WTC11 (cell line): ENCODE data around the gene MYO7B.

ENCODE experiments used
- ELF4 ChIP-seq: sonication (generic); formaldehyde crosslinking; IDR thresholded peaks from 2 replicates; pipeline ENCODE4 v1.8.1; 2022; ENCODE audit warnings: low read depth, mild to moderate bottlenecking, moderate library complexity, missing genetic modification reagents
- ESRRA ChIP-seq: sonication (generic); formaldehyde crosslinking; IDR thresholded peaks from 2 replicates; pipeline ENCODE4 v1.8.1; 2022; ENCODE audit warnings: mild to moderate bottlenecking, missing genetic modification reagents, borderline replicate concordance
- FOXK1 ChIP-seq: sonication (generic); formaldehyde crosslinking; IDR thresholded peaks from 2 replicates; pipeline ENCODE4 v1.8.0; 2022; ENCODE audit warnings: mild to moderate bottlenecking, moderate library complexity, missing genetic modification reagents
- IRF2 ChIP-seq: sonication (generic); formaldehyde crosslinking; IDR thresholded peaks from 2 replicates; pipeline ENCODE4 v1.8.0; 2022; ENCODE audit warnings: low read depth, missing genetic modification reagents, borderline replicate concordance
- KAT7 ChIP-seq: sonication (generic); formaldehyde crosslinking; IDR thresholded peaks from 2 replicates; pipeline ENCODE4 v1.8.1; 2023; ENCODE audit warnings: missing genetic modification reagents, mild to moderate bottlenecking, borderline replicate concordance
- RORB ChIP-seq: fragments of 250-450 bp; sonication (Bioruptor Pico); IDR thresholded peaks from 2 replicates; pipeline ENCODE4 v1.9.0; 2021; ENCODE audit warnings: mild to moderate bottlenecking
- ZBTB21 ChIP-seq: sonication (generic); formaldehyde crosslinking; IDR thresholded peaks from 2 replicates; pipeline ENCODE4 v1.8.1; 2023; ENCODE audit warnings: mild to moderate bottlenecking, missing genetic modification reagents, borderline replicate concordance
- ZNF138 ChIP-seq: sonication (generic); formaldehyde crosslinking; conservative IDR thresholded peaks from 2 replicates; pipeline ENCODE4 v1.8.1; 2022; ENCODE audit warnings: mild to moderate bottlenecking, moderate library complexity, missing genetic modification reagents
- ZNF263 ChIP-seq: sonication (generic); formaldehyde crosslinking; IDR thresholded peaks from 2 replicates; pipeline ENCODE4 v1.8.1; 2022; ENCODE audit warnings: low read depth, mild to moderate bottlenecking, moderate library complexity, missing genetic modification reagents
- TF ChIP-seq, protein P1 (sequence below): fragments of 200-600 bp; IDR thresholded peaks from 2 replicates; pipeline ENCODE4 v1.8.0; 2022; ENCODE audit warnings: antibody characterized with exemption
- TF ChIP-seq, protein P2 (sequence below): sonication (generic); formaldehyde crosslinking; IDR thresholded peaks from 2 replicates; pipeline ENCODE4 v1.8.0; 2023; ENCODE audit warnings: mild to moderate bottlenecking, missing genetic modification reagents
- TF ChIP-seq, protein P3 (sequence below): sonication (generic); formaldehyde crosslinking; IDR thresholded peaks from 2 replicates; pipeline ENCODE4 v1.8.1; 2023; ENCODE audit warnings: mild to moderate bottlenecking, missing genetic modification reagents, moderate library complexity
- TF ChIP-seq, protein P4 (sequence below): sonication (generic); formaldehyde crosslinking; IDR thresholded peaks from 2 replicates; pipeline ENCODE4 v1.8.0; 2022; ENCODE audit warnings: mild to moderate bottlenecking, missing genetic modification reagents
- TF ChIP-seq, protein P5 (sequence below): sonication (generic); formaldehyde crosslinking; IDR thresholded peaks from 2 replicates; pipeline ENCODE4 v1.8.1; 2022; ENCODE audit warnings: mild to moderate bottlenecking, moderate library complexity, missing genetic modification reagents

DNA sequence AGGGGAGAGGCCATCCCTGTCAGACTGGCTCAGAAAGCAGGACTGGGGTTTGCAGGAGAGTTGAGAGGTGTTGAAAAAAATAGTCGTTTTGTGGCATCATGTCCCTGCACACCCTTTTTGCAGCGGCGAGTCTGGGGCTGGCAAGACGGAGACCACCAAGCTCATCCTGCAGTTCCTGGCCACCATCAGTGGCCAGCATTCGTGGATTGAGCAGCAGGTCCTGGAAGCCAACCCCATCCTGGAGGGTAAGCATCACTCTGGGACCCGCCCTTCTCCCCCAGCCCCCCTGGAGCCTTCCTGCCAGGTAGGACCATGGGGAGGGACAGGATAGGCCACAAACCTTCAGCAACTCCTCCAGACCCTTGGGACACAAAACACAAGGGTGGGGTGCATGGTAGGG lies 34.2 kb downstream of the MYO7B start:
- TF ChIP-seq ZNF138 (CRISPR knock-in tag) (no peak), FOXK1 (CRISPR knock-in tag) (no peak), KAT7 (CRISPR knock-in tag) (no peak), ELF4 (CRISPR knock-in tag) (no peak), ZNF263 (CRISPR knock-in tag) (no peak), RORB (no peak), IRF2 (CRISPR knock-in tag) (no peak), ZBTB21 (CRISPR knock-in tag) (no peak), ESRRA (CRISPR knock-in tag) (no peak)
- TF ChIP-seq, protein P1, sequence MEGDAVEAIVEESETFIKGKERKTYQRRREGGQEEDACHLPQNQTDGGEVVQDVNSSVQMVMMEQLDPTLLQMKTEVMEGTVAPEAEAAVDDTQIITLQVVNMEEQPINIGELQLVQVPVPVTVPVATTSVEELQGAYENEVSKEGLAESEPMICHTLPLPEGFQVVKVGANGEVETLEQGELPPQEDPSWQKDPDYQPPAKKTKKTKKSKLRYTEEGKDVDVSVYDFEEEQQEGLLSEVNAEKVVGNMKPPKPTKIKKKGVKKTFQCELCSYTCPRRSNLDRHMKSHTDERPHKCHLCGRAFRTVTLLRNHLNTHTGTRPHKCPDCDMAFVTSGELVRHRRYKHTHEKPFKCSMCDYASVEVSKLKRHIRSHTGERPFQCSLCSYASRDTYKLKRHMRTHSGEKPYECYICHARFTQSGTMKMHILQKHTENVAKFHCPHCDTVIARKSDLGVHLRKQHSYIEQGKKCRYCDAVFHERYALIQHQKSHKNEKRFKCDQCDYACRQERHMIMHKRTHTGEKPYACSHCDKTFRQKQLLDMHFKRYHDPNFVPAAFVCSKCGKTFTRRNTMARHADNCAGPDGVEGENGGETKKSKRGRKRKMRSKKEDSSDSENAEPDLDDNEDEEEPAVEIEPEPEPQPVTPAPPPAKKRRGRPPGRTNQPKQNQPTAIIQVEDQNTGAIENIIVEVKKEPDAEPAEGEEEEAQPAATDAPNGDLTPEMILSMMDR = no peak
- TF ChIP-seq, protein P2, sequence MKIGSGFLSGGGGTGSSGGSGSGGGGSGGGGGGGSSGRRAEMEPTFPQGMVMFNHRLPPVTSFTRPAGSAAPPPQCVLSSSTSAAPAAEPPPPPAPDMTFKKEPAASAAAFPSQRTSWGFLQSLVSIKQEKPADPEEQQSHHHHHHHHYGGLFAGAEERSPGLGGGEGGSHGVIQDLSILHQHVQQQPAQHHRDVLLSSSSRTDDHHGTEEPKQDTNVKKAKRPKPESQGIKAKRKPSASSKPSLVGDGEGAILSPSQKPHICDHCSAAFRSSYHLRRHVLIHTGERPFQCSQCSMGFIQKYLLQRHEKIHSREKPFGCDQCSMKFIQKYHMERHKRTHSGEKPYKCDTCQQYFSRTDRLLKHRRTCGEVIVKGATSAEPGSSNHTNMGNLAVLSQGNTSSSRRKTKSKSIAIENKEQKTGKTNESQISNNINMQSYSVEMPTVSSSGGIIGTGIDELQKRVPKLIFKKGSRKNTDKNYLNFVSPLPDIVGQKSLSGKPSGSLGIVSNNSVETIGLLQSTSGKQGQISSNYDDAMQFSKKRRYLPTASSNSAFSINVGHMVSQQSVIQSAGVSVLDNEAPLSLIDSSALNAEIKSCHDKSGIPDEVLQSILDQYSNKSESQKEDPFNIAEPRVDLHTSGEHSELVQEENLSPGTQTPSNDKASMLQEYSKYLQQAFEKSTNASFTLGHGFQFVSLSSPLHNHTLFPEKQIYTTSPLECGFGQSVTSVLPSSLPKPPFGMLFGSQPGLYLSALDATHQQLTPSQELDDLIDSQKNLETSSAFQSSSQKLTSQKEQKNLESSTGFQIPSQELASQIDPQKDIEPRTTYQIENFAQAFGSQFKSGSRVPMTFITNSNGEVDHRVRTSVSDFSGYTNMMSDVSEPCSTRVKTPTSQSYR (CRISPR knock-in tag) = no peak
- TF ChIP-seq, protein P3, sequence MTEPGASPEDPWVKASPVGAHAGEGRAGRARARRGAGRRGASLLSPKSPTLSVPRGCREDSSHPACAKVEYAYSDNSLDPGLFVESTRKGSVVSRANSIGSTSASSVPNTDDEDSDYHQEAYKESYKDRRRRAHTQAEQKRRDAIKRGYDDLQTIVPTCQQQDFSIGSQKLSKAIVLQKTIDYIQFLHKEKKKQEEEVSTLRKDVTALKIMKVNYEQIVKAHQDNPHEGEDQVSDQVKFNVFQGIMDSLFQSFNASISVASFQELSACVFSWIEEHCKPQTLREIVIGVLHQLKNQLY (CRISPR knock-in tag) = no peak
- TF ChIP-seq, protein P4, sequence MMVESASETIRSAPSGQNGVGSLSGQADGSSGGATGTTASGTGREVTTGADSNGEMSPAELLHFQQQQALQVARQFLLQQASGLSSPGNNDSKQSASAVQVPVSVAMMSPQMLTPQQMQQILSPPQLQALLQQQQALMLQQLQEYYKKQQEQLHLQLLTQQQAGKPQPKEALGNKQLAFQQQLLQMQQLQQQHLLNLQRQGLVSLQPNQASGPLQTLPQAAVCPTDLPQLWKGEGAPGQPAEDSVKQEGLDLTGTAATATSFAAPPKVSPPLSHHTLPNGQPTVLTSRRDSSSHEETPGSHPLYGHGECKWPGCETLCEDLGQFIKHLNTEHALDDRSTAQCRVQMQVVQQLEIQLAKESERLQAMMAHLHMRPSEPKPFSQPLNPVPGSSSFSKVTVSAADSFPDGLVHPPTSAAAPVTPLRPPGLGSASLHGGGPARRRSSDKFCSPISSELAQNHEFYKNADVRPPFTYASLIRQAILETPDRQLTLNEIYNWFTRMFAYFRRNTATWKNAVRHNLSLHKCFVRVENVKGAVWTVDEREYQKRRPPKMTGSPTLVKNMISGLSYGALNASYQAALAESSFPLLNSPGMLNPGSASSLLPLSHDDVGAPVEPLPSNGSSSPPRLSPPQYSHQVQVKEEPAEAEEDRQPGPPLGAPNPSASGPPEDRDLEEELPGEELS = no peak
- TF ChIP-seq, protein P5, sequence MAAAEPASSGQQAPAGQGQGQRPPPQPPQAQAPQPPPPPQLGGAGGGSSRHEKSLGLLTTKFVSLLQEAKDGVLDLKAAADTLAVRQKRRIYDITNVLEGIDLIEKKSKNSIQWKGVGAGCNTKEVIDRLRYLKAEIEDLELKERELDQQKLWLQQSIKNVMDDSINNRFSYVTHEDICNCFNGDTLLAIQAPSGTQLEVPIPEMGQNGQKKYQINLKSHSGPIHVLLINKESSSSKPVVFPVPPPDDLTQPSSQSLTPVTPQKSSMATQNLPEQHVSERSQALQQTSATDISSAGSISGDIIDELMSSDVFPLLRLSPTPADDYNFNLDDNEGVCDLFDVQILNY = no peak
